NCI-H1930 (cell line): Measurements from ENCODE around the gene ARMC9.

ENCODE experiments used
- DNase-seq, 2 experiments: peaks; one replicate each; lab custom pipeline; 2025; lab: John Stamatoyannopoulos, UW

The ARMC9 gene

GRCh38 chr2:231422056-231422455 is 223.6 kb downstream of the ARMC9 start:
- DNase-seq: no peak

GRCh38 chr2:231423176-231423575 is 224.7 kb downstream of the ARMC9 start:
- DNase-seq: no peak
